ENCODE measurements around the gene SLC9A9. TPM values are rescaled to one million over a fixed set of nuclear protein-coding genes. Genes with fewer than 3 reads are reported as not detected.

Gene SLC9A9
- total and polyA plus RNA-seq, 2 of the 8 experiments (the other 6 are each of a cell fraction or from before 2014, with no cell fraction given), result 0.48 to 1.1 TPM

DNA sequence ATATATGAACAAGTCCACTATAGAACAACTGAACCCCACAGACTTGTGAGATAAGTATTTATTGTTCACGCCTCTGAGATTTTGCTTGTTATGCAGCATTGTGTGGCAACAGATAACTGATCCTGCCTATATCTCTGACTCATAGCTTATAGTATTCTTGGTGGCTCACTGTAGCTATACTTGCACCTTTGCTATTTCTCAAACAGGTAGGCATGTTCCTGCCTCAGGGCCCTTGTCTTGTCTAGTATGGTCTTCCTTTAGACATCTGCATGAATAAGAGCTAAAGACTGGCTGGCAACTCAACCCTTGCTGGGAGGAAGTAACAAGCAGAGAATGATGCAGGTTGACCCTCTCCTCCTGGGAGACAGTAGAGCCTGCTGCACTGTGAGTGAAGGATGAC, 472.6 kb downstream of the SLC9A9 start:
- no peaks in the 10 kb centered on the region for H3K79me1 ChIP-seq (ENCODE audit: low read depth, low read length)
- WGBS, 2 experiments (ENCODE audit: extremely low coverage in 1 of 2, insufficient coverage in 1 of 2, insufficient read length in 1 of 2, insufficient replicate concordance in 2 of 2, low coverage in 1 of 2, low lambda C conversion rate in 2 of 2, missing lambda C conversion rate in 1 of 2), result 92% methylated on average over 1 of the region's 1 CpG; no CpG with 5 or more reads in 1 of the 2 experiments
- TF ChIP-seq, protein P1, sequence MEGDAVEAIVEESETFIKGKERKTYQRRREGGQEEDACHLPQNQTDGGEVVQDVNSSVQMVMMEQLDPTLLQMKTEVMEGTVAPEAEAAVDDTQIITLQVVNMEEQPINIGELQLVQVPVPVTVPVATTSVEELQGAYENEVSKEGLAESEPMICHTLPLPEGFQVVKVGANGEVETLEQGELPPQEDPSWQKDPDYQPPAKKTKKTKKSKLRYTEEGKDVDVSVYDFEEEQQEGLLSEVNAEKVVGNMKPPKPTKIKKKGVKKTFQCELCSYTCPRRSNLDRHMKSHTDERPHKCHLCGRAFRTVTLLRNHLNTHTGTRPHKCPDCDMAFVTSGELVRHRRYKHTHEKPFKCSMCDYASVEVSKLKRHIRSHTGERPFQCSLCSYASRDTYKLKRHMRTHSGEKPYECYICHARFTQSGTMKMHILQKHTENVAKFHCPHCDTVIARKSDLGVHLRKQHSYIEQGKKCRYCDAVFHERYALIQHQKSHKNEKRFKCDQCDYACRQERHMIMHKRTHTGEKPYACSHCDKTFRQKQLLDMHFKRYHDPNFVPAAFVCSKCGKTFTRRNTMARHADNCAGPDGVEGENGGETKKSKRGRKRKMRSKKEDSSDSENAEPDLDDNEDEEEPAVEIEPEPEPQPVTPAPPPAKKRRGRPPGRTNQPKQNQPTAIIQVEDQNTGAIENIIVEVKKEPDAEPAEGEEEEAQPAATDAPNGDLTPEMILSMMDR (IDR thresholded peaks at IDR 0.05; ENCODE audit: control extremely low read depth in 1 of 3, insufficient read depth in 1 of 3, low read depth in 1 of 3, low read length in 3 of 3), result no peak
- TF ChIP-seq RBBP5 (IDR thresholded peaks at IDR 0.05; ENCODE audit: borderline replicate concordance, low read depth, low read length), result no peak
- TF ChIP-seq CEBPB (IDR thresholded peaks at IDR 0.05; ENCODE audit: low read depth, low read length), result no peak
- no peak for TF ChIP-seq RAD21 (IDR thresholded peaks at IDR 0.05 in 1 of 2, conservative IDR thresholded peaks at IDR 0.05 in 1 of 2; ENCODE audit: low read depth in 2 of 2, low read length in 2 of 2)
- TF ChIP-seq ATF3 (IDR thresholded peaks at IDR 0.05; ENCODE audit: insufficient read depth, low read depth, low read length), result no peak
- TF ChIP-seq TBP (IDR thresholded peaks at IDR 0.05; ENCODE audit: low read depth, low read length), result no peak
- TF ChIP-seq POLR2A (IDR thresholded peaks at IDR 0.05; ENCODE audit: control extremely low read depth in 1 of 2, low read depth in 2 of 2, low read length in 2 of 2), result no peak
- no peak for TF ChIP-seq SIN3A (conservative IDR thresholded peaks at IDR 0.05 in 1 of 2, IDR thresholded peaks at IDR 0.05 in 1 of 2; ENCODE audit: low read depth in 1 of 2, low read length in 2 of 2)
- TF ChIP-seq SIX5 (IDR thresholded peaks at IDR 0.05; ENCODE audit: low read depth, low read length), result no peak
- TF ChIP-seq SIRT6 (IDR thresholded peaks at IDR 0.05; ENCODE audit: low read length), result no peak
- no peak for TF ChIP-seq EP300 (IDR thresholded peaks at IDR 0.05; ENCODE audit: borderline replicate concordance in 1 of 2, low read depth in 2 of 2, low read length in 2 of 2)

More for the DNA sequence above, 472.6 kb downstream of the SLC9A9 start:
- Histone ChIP-seq H4K91ac (replicated peaks; ENCODE audit: insufficient read length, low read length) (no peak overlapping the region), H3K4ac (replicated peaks; ENCODE audit: insufficient read length, low read depth, low read length) (no peak overlapping the region), H3K9me3 (ENCODE audit: insufficient read depth in 2 of 2, low read depth in 1 of 2, low read length in 1 of 2) (no peaks in the 10 kb centered on the region), H3K18ac (ENCODE audit: extremely low read depth, low read length) (no peak overlapping the region), H4K8ac (ENCODE audit: extremely low read depth, insufficient read depth, low read length) (no peak overlapping the region), H2BK120ac (replicated peaks; ENCODE audit: low read depth, low read length) (no peak overlapping the region), H3K23me2 (ENCODE audit: low read depth, low read length) (no peaks in the 10 kb centered on the region), H3K4me1 (replicated peaks in 1 of 4; ENCODE audit: control insufficient read depth in 3 of 4, insufficient read depth in 4 of 4, low read length in 3 of 4) (peaks cover 0 to 4% (median 0%) of the 10 kb centered on the region in 4 experiments; a peak in 3 of 7 replicates), H4K20me1 (replicated peaks in 1 of 2; ENCODE audit: control insufficient read depth in 1 of 2, insufficient read depth in 2 of 2, low read length in 2 of 2) (no peaks in the 10 kb centered on the region), H2AK5ac (ENCODE audit: low read depth, low read length) (no peak overlapping the region), H2BK5ac (ENCODE audit: low read depth, low read length) (no peak overlapping the region), H2BK12ac (ENCODE audit: low read depth, low read length) (no peak overlapping the region), H3K23ac (ENCODE audit: insufficient read length) (no peak overlapping the region), H4K5ac (ENCODE audit: insufficient read length, low read depth, low read length) (no peak overlapping the region), H3K36me3 (ENCODE audit: control insufficient read depth in 2 of 4, insufficient read depth in 4 of 4, low read length in 3 of 4) (no peaks in the 10 kb centered on the region), H3K4me3 (ENCODE audit: extremely low read depth in 1 of 4, insufficient read depth in 2 of 4, low read depth in 3 of 4, low read length in 4 of 4) (no peak overlapping the region), H3K4me2 (ENCODE audit: insufficient read depth in 1 of 2, low read depth in 2 of 2, low read length in 2 of 2) (no peak overlapping the region), H2BK15ac (ENCODE audit: low read length) (no peak overlapping the region), H3K79me2 (ENCODE audit: control insufficient read depth in 1 of 2, insufficient read depth in 2 of 2, low read length in 2 of 2) (no peaks in the 10 kb centered on the region), H2BK20ac (ENCODE audit: low read length) (no peak overlapping the region), H3K27me3 (replicated peaks in 1 of 4; ENCODE audit: control insufficient read depth in 3 of 4, extremely low read depth in 1 of 4, insufficient read depth in 3 of 4, low read length in 3 of 4) (no peaks in the 10 kb centered on the region), H3K56ac (replicated peaks; ENCODE audit: insufficient read length, low read depth, low read length) (no peak overlapping the region), H3K9ac (replicated peaks in 1 of 4; ENCODE audit: extremely low read depth in 1 of 4, low read depth in 3 of 4, low read length in 3 of 4) (no peak overlapping the region), H3K14ac (ENCODE audit: insufficient read length) (no peak overlapping the region), H3K27ac (ENCODE audit: low read depth, low read length) (no peak overlapping the region), H2AFZ (ENCODE audit: low read length) (no peak overlapping the region)
- POLR2A ChIA-PET (ENCODE audit: partially characterized antibody), result no interaction called here
- no peak for DNase-seq (ENCODE audit: low read depth in 1 of 2, low spot score in 2 of 2)
- no peak for FAIRE-seq
- CTCF ChIA-PET (ENCODE audit: partially characterized antibody), result interaction anchor here (1.1 to 1.3 kb wide), 3 partner anchors 14 to 58 kb away, joined by 3 to 4 read pairs (median 4); no protein-coding TSS in a partner anchor
